ENCODE results near the gene TENM4.
A peak's percentile ranks its signal among the peaks of the same experiment; 100 is the strongest.

The TENM4 gene

DNA sequence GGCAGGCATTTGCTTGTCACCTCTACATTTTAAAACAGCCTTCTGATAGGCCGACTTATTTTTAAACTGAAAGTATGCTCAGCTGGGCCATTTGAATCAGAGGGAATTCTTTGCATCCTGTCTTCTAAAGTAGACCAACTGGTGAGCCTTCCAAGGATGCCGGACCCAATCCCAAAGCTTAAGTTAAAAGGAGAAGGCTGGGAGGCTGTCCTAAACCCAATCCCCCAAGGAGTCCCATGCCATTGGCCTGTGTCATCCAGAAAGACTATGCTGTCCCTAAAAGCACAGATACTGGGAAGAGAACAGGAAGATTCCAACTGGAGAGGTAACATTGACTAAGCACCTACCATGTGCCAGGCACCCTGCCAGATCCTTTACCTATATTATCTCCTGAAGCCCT is 18.0 kb downstream of the TENM4 start:
- TF ChIP-seq CTCF (IDR thresholded peaks at IDR 0.05) = no peak
- Histone ChIP-seq H3K27ac (peak overlapping the region; percentile 14 to 64), H3K4me3 (no peak overlapping the region)
- DNase-seq (ENCODE audit: low spot score) = no peak

DNA sequence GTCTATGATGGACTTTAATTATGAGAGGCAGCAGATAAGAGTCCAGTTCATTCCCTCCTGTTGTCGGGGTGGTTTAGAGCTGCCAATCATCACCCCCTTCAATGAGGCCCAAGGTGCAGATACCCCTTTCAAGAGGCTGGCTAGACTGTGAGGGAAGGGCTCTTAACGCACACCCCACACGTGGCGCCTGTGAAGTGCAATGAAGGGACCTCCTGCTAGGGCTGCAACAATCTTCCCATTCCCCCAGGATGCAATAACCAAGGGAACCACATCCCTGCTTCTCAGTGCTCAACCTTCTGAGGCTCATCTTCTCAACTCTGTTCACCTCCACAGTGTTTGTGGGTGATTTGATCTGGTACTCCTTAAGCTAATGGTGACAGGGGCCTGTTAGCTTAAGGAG is 19.0 kb downstream of the TENM4 start:
- no peak for DNase-seq (ENCODE audit: low spot score)
- Histone ChIP-seq H3K4me3 (no peak overlapping the region), H3K27ac (peak overlapping the region in 1 of 2 donors; percentile 14)
- TF ChIP-seq CTCF (IDR thresholded peaks at IDR 0.05) = no peak

DNA sequence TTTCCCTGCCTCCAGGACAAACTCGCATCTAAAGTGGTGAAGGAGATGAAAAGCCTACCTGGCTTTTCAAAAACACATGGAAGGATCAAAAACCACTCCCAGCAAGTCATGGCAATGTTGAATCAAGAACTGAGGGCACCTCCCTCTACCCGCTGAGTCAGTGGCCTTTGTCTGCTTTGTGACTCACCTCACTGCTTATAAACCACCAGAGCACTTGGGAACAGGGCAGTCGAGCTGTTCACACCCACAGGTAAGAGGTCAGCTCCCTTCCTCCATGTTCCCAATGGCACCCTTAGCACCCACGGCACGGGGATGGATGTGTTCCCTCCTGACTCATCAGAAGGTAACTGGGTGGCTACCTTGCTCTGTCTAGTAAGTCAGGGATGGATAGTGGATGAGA is 21.7 kb downstream of the TENM4 start:
- no peak for DNase-seq (ENCODE audit: low spot score)
- Histone ChIP-seq H3K27ac (no peak overlapping the region), H3K4me3 (no peak overlapping the region)
- TF ChIP-seq CTCF (IDR thresholded peaks at IDR 0.05) = no peak

- H3K27ac ChIP-seq = no peak overlapping the region
Observed at GRCh38 chr11:79418241-79418640, 22.6 kb downstream of the TENM4 start.

GRCh38 chr11:79417069-79417920 is 23.5 kb downstream of the TENM4 start:
- Histone ChIP-seq H3K27ac (no peak overlapping the region), H3K4me3 (no peak overlapping the region)
- no peak for DNase-seq (ENCODE audit: low spot score)
- no peak for TF ChIP-seq CTCF (IDR thresholded peaks at IDR 0.05)

More at GRCh38 chr11:79418241-79418640, 22.6 kb downstream of the TENM4 start:
- no peak overlapping the region for H3K4me3 ChIP-seq
- DNase-seq (ENCODE audit: low spot score) = no peak
- no peak for TF ChIP-seq CTCF (IDR thresholded peaks at IDR 0.05)

DNA sequence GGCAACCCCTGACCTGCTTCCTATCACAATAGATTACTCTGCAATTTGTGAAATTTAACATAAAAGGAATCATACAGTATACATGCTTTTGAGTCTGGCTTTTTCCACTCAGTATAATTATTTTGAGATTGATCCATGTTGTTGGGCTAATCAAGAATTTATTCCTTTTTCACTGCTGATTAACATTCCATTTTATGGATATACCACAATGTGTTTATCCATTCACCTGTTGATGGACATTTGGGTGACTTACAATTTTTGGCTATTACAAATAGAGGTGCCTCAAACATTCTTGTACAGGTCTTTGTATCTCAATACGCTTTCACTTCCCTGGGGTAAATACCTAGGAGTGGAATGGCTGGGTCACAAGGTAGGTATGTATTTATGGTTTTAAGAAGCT is 24.9 kb downstream of the TENM4 start:
- no peak for TF ChIP-seq CTCF (IDR thresholded peaks at IDR 0.05)
- Histone ChIP-seq H3K27ac (no peak overlapping the region), H3K4me3 (no peak overlapping the region)
- no peak for DNase-seq (ENCODE audit: low spot score)

GRCh38 chr11:79415411-79415810 is 25.4 kb downstream of the TENM4 start:
- DNase-seq (ENCODE audit: low spot score) = no peak
- peak overlapping the region; percentile 33 to 78 for H3K27ac ChIP-seq

More at GRCh38 chr11:79415411-79415810, 25.4 kb downstream of the TENM4 start:
- TF ChIP-seq CTCF (IDR thresholded peaks at IDR 0.05) = no peak
- no peak overlapping the region for H3K4me3 ChIP-seq
